HG03045 (cell line): ENCODE measurements around the gene FCN1.

Experiments
- ATAC-seq: cut with Tn5 transposase; IDR thresholded peaks from one replicate; pipeline ENCODE4 v1.9.1; 2021; ENCODE audit warnings: mild to moderate bottlenecking, moderate library complexity; ENCODE audit not compliant: unreplicated experiment

The FCN1 gene

GRCh38 chr9:134937566-134938345, 20.0 kb upstream of the FCN1 start:
- ATAC-seq, result no peak

DNA sequence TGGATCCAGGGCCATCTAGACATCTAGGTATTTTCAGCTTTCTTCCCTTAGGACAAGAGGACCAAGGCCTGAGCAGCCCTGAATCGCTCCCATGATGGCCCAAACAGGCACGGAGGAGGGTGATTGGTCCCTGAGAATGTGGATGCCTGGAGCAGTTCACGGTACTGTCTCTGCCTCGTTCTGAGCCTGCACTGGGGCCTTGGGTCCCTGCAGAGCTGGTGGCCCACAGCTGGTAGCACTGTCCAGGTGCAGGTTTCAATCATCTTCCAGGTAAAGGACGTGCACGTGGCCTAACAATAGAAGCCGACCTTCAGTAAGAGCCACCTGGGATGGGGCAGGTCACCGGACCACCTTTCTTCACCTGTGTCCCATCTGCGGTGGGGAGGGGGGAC, 19.4 kb upstream of the FCN1 start:
- ATAC-seq, result no peak

DNA sequence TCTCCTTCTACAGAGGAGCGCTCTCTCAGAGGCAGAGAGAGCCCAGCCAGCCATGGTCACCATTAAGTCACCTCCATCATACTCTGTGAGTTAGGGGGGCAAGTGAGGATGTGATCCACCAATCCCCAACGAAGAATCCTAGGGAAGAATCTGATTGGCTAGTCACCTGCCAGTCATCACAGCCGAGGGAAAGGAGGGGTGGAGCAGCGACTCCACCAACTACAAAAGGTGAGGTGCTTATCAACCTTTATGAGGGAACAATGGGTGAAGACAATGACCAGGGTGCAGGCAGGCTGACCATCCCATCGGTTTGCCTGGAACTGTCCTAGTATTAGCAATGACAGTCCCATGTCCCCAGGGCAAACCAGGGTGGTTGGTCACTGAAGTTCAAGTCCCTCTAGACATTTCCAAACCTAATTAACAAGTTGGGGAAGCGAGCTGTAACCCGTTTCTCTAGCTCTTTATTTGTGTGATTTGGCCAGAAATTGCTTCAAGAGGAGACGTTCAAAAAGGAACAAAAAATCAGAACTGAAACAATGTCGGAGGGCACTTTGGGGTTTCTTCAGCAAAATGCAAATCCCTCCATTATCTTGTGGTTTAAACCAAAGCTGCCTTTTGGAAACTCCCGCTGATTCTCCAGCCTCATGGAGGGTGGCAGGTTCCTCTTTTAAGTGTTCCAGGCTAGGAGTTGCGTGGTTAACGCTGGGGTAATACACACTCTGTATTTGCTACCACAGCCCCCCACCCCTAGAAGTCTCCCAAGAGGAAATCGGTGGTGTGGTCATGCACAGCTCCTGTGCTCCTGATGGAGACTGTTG, 18.8 kb upstream of the FCN1 start:
- ATAC-seq, result no peak

GRCh38 chr9:134935701-134936345, 18.1 kb upstream of the FCN1 start:
- no peak for ATAC-seq

- no peak for ATAC-seq
These were observed 17.4 kb upstream of the FCN1 start for GRCh38 chr9:134935056-134935640.

- ATAC-seq, result no peak
These were observed 15.5 kb upstream of the FCN1 start for GRCh38 chr9:134933076-134933659.

DNA sequence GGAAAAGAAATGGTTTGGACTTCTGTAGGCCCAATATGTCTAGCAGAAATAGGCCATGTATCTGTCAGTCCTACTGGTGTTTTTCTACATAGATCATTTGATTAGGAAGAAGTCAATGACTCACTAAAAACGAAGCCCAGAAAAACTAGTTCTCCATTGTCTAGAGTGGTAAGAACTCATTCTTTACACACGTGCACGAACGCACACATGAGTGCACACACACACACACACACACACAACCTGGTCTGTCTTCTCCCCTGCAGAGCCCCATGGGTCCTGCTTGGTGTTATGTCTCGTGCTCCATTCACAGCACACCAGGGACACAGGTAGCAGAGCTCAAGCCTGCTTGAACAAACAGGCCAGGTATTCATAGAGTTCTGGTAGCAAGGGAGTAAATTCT, 14.9 kb upstream of the FCN1 start:
- no peak for ATAC-seq

GRCh38 chr9:134932171-134932570, 14.5 kb upstream of the FCN1 start:
- no peak for ATAC-seq

DNA sequence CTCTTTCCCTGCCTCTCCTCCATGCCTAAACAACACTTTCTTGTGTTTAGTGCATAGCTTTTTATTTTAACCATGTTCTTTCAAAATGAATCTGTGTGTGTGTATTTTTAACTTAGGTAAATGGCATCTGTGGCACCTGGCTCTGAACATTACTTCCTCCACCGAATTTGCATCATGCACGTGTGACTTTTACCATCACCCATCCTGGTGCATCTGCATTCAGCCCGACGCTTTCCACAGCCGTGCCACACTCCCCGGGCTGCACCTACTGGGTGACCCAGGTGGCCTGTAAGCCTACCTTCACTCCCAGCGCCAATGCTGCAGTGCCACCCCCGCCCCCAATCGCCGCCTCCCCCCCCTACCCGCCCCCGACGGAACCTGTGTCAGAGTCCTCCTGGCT, 12.7 kb upstream of the FCN1 start:
- ATAC-seq, result peak; percentile 69

DNA sequence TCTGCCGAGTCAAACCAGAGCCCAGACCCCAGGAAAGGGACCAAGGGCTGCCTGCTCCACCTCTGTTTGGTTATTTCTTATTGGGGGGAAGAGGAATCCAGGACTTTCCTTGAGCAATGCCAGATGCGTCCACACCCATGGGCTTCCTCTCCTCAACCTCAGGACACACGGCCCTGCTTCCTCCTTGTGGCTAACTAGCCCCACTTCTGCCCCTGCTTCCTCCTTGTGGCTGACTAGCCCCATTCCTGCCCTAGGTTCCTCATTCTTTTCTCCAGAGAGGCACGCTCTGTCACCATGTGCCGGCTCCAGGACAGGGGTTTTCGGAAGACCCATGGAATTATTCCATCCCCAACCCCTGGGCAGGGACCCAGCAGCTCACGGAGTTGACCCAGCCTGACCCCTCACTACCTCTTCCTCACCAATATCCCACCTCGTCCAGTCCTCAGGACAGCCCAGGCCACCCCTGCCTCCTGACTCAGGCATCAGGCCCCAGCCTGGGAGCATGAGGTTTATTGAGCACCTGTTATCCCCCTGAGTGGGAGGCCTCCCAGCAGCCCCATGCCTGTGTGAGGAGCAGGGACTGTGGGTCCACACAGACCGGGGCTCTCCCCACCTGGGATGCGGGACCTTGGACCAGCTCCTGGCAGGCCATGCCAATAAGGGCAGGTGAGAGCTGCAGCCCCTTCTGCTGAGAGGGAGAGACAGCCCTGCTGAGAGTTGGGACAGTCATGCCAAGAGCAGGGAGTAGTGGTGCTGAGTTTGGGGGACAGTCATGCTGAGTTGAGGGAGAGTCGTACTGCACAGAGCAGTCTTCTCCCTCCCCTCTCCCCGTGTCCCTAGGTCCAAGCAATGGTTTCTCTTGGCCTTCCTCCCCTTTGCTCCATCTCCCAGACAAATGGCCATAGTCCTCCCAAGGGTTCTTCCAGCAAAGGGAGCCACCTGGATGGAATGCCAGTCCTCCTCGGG, 11.8 kb upstream of the FCN1 start:
- no peak for ATAC-seq

DNA sequence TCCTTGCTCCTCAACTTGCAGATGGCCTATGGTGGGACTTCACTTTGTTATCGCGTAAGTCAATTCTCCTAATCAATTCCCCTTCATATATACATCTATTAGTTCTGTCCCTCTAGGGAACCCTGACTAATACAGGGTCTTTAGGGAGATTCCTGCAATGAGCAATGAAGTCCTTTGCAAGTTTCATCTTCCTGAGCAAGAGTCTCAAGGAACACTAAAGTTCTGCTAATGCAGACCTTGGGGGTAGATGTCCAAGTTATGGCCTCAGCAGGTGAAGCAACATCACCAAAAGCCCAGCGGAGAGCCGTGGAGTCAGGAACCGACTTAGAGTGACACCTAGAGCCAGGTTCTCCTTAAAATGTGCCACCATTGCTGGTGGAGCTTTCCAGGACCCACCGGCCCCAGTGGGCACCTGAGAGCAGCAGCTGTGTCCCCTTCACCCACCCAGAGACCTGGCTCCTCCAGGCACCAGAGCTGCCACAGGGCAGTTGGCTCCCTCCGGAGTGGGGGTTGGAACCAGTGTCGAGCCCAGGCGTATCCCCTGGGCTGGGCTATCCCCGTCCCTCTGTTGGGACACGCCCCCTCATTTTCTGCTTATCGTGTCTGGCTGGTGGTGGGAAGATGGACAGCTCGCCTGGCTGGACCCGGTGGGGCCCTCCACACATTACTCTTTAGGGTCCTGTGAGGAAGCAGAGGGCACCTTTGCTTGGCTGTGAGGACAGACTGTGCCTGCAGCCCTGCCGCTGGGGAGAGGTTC, 10.9 kb upstream of the FCN1 start:
- no peak for ATAC-seq

DNA sequence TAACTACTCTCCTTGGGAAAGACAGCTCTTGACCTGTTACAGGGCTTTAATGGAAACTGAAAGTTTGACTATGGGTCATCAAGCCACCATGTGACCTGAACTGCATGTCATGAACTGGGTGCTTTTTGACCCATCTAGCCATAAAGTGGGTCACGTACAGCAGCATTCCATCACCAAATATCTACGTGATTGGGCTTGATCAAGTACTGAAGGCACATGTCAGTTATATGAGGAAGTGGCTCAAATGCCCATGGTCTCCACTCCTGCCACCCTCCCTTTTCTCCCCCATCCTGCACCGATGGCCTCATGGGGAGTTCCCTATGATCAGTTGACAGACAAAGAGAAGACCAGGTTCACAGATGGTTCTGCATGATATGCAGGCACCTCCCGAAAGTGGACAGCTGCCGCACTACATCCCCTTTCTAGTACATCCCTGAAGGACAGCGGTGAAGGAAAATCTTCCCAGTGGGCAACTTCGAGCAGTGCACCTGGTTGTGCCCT, 7.3 kb upstream of the FCN1 start:
- no peak for ATAC-seq

GRCh38 chr9:134923466-134923865, 5.8 kb upstream of the FCN1 start:
- ATAC-seq, result no peak

DNA sequence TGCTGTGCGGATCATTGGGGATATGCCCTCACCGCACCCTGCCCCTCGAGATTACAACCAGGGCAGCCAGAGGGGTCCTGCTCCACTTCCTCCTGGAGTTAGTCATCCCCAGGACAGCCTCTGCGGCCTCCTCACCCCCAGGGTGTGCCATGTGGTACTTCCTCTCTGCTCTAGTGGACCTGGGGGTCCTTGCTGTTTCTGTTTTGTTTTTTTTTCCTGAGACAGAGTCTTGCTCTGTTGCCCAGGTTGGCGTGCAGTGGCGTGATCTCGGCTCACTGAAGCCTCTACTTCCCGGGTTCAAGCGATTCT, 5.2 kb upstream of the FCN1 start:
- no peak for ATAC-seq

DNA sequence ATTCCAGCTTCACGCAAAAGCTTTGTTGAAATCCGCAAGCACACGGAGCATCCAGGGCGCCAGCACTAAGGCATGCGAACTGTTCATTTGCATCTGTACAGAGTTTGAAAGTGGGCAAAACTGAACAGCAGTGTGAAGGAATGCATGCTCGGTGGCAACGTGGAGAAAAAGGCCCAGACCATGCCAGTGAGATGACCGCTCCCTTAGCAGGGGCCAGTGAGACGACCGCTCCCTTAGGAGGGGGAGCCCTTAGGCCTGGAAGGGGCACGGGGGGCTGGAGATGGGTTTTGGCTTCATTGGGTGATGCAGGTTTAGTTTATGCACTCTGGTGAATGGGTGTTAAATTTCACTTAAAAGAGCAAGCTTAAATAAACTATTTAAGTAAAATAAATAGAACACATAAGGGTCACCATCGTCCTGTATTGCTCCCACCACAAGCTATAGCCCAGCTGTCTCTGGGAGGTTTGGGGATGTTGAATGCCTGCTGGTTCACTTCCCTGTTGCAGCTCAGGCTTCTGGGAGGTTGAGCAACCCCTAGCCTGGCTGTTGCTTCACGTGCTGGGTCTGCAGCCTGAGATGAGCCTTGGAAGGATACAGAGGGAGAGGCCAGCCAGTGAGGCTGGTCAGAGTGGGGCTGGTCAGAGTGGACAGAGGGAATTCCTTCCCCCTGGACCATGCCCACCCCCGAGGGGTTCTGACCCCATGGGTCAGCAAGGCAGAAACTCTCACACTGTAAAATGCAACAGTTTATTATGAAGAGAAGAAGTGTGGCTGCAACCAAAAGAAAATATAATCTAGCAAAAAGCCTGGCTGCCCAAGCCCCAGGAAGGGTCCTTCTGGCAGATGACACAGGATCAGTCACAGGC, 4.6 kb upstream of the FCN1 start:
- no peak for ATAC-seq

DNA sequence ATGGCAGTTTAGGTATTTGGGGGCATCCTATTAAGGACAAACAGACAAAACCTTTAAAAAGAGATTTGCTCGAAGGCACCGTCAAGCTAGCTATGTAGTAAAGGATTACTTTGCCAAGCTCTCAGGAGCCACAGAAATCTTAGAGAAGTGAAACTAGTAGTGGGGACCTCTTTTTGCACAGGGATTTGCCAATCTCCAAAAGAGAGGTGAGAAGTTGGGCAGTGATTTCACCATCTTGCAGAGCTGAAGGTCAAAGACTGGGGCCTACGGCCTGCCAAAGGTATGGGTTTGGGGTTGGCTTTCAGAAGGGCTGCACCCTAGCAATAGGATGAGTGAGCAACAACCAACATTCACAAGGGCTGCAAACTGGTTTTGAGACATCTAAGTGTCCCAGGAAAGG, 1.6 kb upstream of the FCN1 start:
- no peak for ATAC-seq

- ATAC-seq, result no peak
These were observed 934 bp upstream of the FCN1 start for GRCh38 chr9:134918646-134919045.

DNA sequence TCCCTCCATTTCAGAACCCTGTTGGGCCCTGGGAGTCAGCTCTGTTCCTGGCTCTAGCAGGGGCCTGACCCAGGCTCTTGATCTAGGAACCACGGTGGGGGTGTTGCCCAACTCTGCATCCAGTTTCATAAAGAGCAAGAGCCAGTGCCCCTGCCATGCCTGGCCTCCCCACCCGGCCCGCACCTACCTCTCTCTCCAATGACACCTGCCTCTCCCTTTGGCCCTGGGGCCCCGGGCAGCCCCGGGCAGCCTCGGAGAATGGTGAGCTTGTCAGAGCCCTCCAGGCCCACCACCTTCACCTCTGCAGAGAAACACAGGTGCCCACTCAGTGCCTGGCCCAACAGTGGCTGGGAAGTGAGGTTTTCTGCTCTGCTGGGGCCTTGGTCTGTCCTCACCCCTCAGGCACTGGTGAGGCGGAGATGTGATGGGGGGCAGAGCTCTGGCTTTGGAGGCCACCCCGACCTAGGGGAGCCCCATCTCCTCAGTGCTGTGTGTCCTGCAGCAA, 1.5 kb downstream of the FCN1 start:
- ATAC-seq, result no peak
